ENCODE measurements around the gene POGLUT3. TPM values are rescaled to one million over a fixed set of nuclear protein-coding genes. Genes with fewer than 3 reads are reported as not detected.

Gene POGLUT3
- total RNA-seq, 2 experiments from 2014 or later: 17.4 to 18.5 TPM

- no peaks in the 10 kb centered on the region for H3K27me3 Mint-ChIP-seq
- ChIA-PET CTCF (no interaction called here), POLR2A (interaction anchor here (0.6 kb wide), 1 partner anchor 61 kb away, joined by 4 read pairs; no protein-coding TSS in a partner anchor)
- H3K4me3 Mint-ChIP-seq: peak overlapping the region; percentile 97
- peaks cover 21% of the 10 kb centered on the region for H3K36me3 Mint-ChIP-seq (ENCODE audit: low read depth)
- no peaks in the 10 kb centered on the region for H3K9me3 Mint-ChIP-seq
- DNase-seq: no peak
- H3K4me1 Mint-ChIP-seq: peaks cover 38% of the 10 kb centered on the region
- H3K27ac Mint-ChIP-seq: peak overlapping the region; percentile 100
Measured at GRCh38 chr11:108496643-108497256, 1.4 kb downstream of the POGLUT3 start.

GRCh38 chr11:108495326-108495725 is 2.9 kb downstream of the POGLUT3 start:
- Mint-ChIP-seq H3K4me1 (peaks cover 38% of the 10 kb centered on the region), H3K9me3 (no peaks in the 10 kb centered on the region)
- POLR2A ChIA-PET: no interaction called here

GRCh38 chr11:108494182-108494581 is 4.0 kb downstream of the POGLUT3 start:
- peaks cover 34% of the 10 kb centered on the region for H3K4me1 Mint-ChIP-seq

More at GRCh38 chr11:108495326-108495725, 2.9 kb downstream of the POGLUT3 start:
- no peak for DNase-seq
- no peak overlapping the region for H3K4me3 Mint-ChIP-seq
- H3K36me3 Mint-ChIP-seq (ENCODE audit: low read depth): peaks cover 24% of the 10 kb centered on the region
- H3K27me3 Mint-ChIP-seq: no peaks in the 10 kb centered on the region
- CTCF ChIA-PET: no interaction called here
- H3K27ac Mint-ChIP-seq: no peak overlapping the region

GRCh38 chr11:108491936-108492335 is 6.2 kb downstream of the POGLUT3 start:
- no peak for DNase-seq
- Mint-ChIP-seq H3K27ac (no peak overlapping the region), H3K4me1 (peaks cover 20% of the 10 kb centered on the region), H3K9me3 (no peaks in the 10 kb centered on the region), H3K36me3 (ENCODE audit: low read depth) (peaks cover 42% of the 10 kb centered on the region), H3K27me3 (no peaks in the 10 kb centered on the region), H3K4me3 (no peak overlapping the region)
- POLR2A ChIA-PET: no interaction called here
- CTCF ChIA-PET: no interaction called here

More at GRCh38 chr11:108494182-108494581, 4.0 kb downstream of the POGLUT3 start:
- H3K4me3 Mint-ChIP-seq: no peak overlapping the region
- ChIA-PET CTCF (no interaction called here), POLR2A (no interaction called here)
- H3K9me3 Mint-ChIP-seq: no peaks in the 10 kb centered on the region
- no peak overlapping the region for H3K27ac Mint-ChIP-seq
- no peaks in the 10 kb centered on the region for H3K27me3 Mint-ChIP-seq
- H3K36me3 Mint-ChIP-seq (ENCODE audit: low read depth): peaks cover 28% of the 10 kb centered on the region
- no peak for DNase-seq

GRCh38 chr11:108486828-108487227 is 11.4 kb downstream of the POGLUT3 start:
- Mint-ChIP-seq H3K9me3 (no peaks in the 10 kb centered on the region), H3K36me3 (ENCODE audit: low read depth) (peaks cover 55% of the 10 kb centered on the region), H3K4me3 (no peak overlapping the region), H3K27ac (no peak overlapping the region), H3K27me3 (no peaks in the 10 kb centered on the region), H3K4me1 (peaks cover 5% of the 10 kb centered on the region)
- ChIA-PET POLR2A (no interaction called here), CTCF (no interaction called here)
- DNase-seq: no peak

- Mint-ChIP-seq H3K4me1 (peaks cover 4% of the 10 kb centered on the region), H3K27me3 (no peaks in the 10 kb centered on the region), H3K36me3 (ENCODE audit: low read depth) (peaks cover 56% of the 10 kb centered on the region), H3K4me3 (no peak overlapping the region), H3K27ac (peak overlapping the region; percentile 9), H3K9me3 (no peaks in the 10 kb centered on the region)
- CTCF ChIA-PET: no interaction called here
- POLR2A ChIA-PET: no interaction called here
- DNase-seq: no peak
Measured at GRCh38 chr11:108486331-108486730, 11.9 kb downstream of the POGLUT3 start.

- H3K27me3 Mint-ChIP-seq: no peaks in the 10 kb centered on the region
- H3K36me3 Mint-ChIP-seq (ENCODE audit: low read depth): peaks cover 50% of the 10 kb centered on the region
- no peaks in the 10 kb centered on the region for H3K9me3 Mint-ChIP-seq
- ChIA-PET CTCF (no interaction called here), POLR2A (no interaction called here)
- no peak overlapping the region for H3K4me3 Mint-ChIP-seq
- H3K4me1 Mint-ChIP-seq: peaks cover 4% of the 10 kb centered on the region
- no peak for DNase-seq
- no peak overlapping the region for H3K27ac Mint-ChIP-seq
Measured at GRCh38 chr11:108483163-108483562, 15.0 kb downstream of the POGLUT3 start.

GRCh38 chr11:108474664-108475463 is 23.3 kb downstream of the POGLUT3 start:
- Mint-ChIP-seq H3K4me3 (no peak overlapping the region), H3K9me3 (no peaks in the 10 kb centered on the region), H3K4me1 (no peaks in the 10 kb centered on the region), H3K36me3 (ENCODE audit: low read depth) (peaks cover 25% of the 10 kb centered on the region), H3K27ac (no peak overlapping the region), H3K27me3 (no peaks in the 10 kb centered on the region)
- ChIA-PET CTCF (no interaction called here), POLR2A (no interaction called here)
- no peak for DNase-seq

GRCh38 chr11:108472681-108473080 is 25.5 kb downstream of the POGLUT3 start:
- Mint-ChIP-seq H3K4me1 (peaks cover 6% of the 10 kb centered on the region), H3K9me3 (no peaks in the 10 kb centered on the region), H3K4me3 (no peak overlapping the region), H3K27ac (no peak overlapping the region), H3K27me3 (no peaks in the 10 kb centered on the region), H3K36me3 (ENCODE audit: low read depth) (peaks cover 17% of the 10 kb centered on the region)
- ChIA-PET POLR2A (no interaction called here), CTCF (interaction anchor here (1.0 kb wide), 1 partner anchor 9 kb away, joined by 4 read pairs; no protein-coding TSS in a partner anchor)
- DNase-seq: no peak

- Mint-ChIP-seq H3K4me3 (peak overlapping the region; percentile 95), H3K4me1 (peaks cover 24% of the 10 kb centered on the region), H3K27ac (peak overlapping the region; percentile 83), H3K9me3 (no peaks in the 10 kb centered on the region), H3K36me3 (ENCODE audit: low read depth) (peaks cover 7% of the 10 kb centered on the region), H3K27me3 (no peaks in the 10 kb centered on the region)
- ChIA-PET POLR2A (no interaction called here), CTCF (no interaction called here)
- DNase-seq: no peak
Measured at GRCh38 chr11:108468478-108468864, 29.7 kb downstream of the POGLUT3 start.

GRCh38 chr11:108467091-108467823 is 30.9 kb downstream of the POGLUT3 start, which contains the start of gene C11orf65:
C11orf65 (minus strand) TSS chr11:108467529; CDS start chr11:108461559, 5,970 bp downstream.
- H3K9me3 Mint-ChIP-seq: no peaks in the 10 kb centered on the region
- H3K4me1 Mint-ChIP-seq: peaks cover 24% of the 10 kb centered on the region
- H3K4me3 Mint-ChIP-seq: peak within 1 kb of the TSS; percentile 95
- peaks cover 4% of the 10 kb centered on the region for H3K36me3 Mint-ChIP-seq (ENCODE audit: low read depth)
- CTCF ChIA-PET: interaction anchor here (1.0 kb wide), 1 partner anchor 244 kb away, joined by 3 read pairs; the partner anchor contains the start of gene ATM
- no peaks in the 10 kb centered on the region for H3K27me3 Mint-ChIP-seq
- DNase-seq: peak; percentile 96
- POLR2A ChIA-PET: interaction anchor here (0.6 kb wide), 2 partner anchors 102 to 243 kb away, joined by 3 read pairs; no protein-coding TSS in a partner anchor
- H3K27ac Mint-ChIP-seq: peak within 1 kb of the TSS; percentile 99

GRCh38 chr11:108466405-108466804 is 31.8 kb downstream of the POGLUT3 start:
- no peaks in the 10 kb centered on the region for H3K9me3 Mint-ChIP-seq
- no peak for DNase-seq
- no peaks in the 10 kb centered on the region for H3K27me3 Mint-ChIP-seq
- H3K27ac Mint-ChIP-seq: peak overlapping the region; percentile 99
- POLR2A ChIA-PET: interaction anchor here (0.6 kb wide), 2 partner anchors 103 to 242 kb away, joined by 3 read pairs; no protein-coding TSS in a partner anchor
- peak overlapping the region; percentile 95 for H3K4me3 Mint-ChIP-seq
- peaks cover 24% of the 10 kb centered on the region for H3K4me1 Mint-ChIP-seq
- peaks cover 3% of the 10 kb centered on the region for H3K36me3 Mint-ChIP-seq (ENCODE audit: low read depth)
- CTCF ChIA-PET: interaction anchor here (1.0 kb wide), 1 partner anchor 243 kb away, joined by 3 read pairs; the partner anchor contains the start of gene ATM
